B cell (primary cell): Measurements from ENCODE around the gene GNAT3.

Experiments
- EZH2 ChIP-seq: IDR thresholded peaks from 2 replicates; pipeline ENCODE4 v1.6.1; 2012; ENCODE audit warnings: borderline replicate concordance, low read depth, mild to moderate bottlenecking, moderate library complexity, low read length; ENCODE audit not compliant: insufficient read depth, poor library complexity, severe bottlenecking
- TF ChIP-seq, protein P1 (sequence below): fragments of 200-600 bp; IDR thresholded peaks from one replicate; pipeline ENCODE4 v1.8.0; 2022; ENCODE audit warnings: antibody characterized with exemption, mild to moderate bottlenecking

DNA sequence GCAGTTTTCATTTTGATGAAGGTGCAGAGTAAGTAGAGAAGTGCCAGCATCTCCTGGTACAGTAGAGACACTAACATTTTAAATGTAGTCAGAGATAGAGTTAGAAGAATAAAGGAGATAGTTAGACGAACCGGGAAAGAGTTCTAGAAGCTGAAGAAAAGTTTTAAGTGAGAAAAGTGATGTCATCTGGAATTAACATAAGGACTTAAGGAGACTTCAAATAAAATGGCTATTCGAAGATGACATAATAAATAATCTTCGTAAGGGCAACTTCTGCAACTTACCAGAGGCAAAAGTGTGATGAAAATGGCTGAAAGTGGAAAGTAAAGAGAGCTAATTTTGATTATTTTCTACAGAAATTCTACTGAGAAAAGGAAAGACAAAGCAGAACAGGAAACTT is 20.4 kb downstream of the GNAT3 start:
- TF ChIP-seq, protein P1, sequence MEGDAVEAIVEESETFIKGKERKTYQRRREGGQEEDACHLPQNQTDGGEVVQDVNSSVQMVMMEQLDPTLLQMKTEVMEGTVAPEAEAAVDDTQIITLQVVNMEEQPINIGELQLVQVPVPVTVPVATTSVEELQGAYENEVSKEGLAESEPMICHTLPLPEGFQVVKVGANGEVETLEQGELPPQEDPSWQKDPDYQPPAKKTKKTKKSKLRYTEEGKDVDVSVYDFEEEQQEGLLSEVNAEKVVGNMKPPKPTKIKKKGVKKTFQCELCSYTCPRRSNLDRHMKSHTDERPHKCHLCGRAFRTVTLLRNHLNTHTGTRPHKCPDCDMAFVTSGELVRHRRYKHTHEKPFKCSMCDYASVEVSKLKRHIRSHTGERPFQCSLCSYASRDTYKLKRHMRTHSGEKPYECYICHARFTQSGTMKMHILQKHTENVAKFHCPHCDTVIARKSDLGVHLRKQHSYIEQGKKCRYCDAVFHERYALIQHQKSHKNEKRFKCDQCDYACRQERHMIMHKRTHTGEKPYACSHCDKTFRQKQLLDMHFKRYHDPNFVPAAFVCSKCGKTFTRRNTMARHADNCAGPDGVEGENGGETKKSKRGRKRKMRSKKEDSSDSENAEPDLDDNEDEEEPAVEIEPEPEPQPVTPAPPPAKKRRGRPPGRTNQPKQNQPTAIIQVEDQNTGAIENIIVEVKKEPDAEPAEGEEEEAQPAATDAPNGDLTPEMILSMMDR, result no peak
- no peak for TF ChIP-seq EZH2
